ENCODE measurements around the gene CSGALNACT2.
"Not testable (repeated sequence)": the region's sequence is repeated elsewhere in the genome, so short reads cannot be mapped to it uniquely, and the experiment has no call there.

Gene CSGALNACT2

DNA sequence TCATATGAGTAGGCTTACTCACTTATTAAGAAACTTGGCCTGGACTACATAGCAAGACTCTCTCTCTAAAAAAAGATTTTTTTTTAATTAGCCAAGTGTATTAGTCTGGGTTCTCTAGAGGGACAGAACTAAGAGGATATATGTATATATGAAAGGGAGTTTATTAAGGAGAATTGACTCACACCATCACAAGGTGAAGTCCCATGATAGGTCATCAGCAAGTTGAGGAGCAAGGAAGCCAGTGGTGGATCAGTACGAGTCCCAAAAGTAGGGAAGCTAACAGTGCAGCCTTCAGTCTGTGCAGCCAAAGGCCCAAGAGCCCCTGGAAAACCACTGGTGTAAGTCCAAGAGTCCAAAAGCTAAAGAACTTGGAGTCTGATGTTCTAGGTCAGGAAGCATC is 7.7 kb downstream of the CSGALNACT2 start:
- DNase-seq: not testable (repeated sequence)

DNA sequence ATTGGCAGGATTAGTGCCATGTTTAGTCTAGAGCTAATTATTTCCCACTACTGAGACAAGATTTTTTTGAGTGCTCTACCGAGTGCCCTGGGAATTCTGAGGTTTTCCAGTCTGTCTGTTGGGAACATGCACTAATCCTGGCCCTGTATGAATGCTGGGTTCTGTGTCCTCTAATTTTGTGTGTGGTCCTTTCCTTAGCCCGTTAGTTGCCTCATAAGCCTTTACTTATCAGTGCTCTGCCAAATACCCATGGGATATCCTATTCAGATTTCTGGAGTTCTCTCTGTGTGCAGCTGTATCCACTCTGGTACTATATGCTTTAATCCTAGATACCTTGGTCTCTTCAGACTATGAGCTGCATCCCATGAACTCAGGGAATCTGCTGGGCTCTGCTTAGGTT is 13.1 kb downstream of the CSGALNACT2 start:
- no peak for DNase-seq

DNA sequence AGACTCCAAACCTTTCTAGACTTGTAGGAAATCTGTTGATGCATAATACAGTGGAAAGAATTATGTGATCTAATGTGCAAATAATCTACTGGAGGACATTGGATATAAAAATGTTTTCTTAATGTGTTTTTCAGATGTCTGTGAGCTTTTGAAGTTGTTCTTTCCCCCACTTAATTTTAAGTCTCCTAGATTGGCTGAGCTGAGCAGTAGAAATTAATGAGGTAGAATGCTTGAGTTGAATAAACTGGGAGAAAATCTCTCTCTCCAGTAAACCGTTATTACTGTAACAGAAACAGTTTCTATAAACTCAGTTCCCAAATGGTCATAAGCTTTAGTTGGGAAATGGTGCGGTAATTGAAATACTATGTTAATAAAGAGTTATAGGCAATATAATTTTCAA is 15.7 kb downstream of the CSGALNACT2 start:
- no peak for DNase-seq

DNA sequence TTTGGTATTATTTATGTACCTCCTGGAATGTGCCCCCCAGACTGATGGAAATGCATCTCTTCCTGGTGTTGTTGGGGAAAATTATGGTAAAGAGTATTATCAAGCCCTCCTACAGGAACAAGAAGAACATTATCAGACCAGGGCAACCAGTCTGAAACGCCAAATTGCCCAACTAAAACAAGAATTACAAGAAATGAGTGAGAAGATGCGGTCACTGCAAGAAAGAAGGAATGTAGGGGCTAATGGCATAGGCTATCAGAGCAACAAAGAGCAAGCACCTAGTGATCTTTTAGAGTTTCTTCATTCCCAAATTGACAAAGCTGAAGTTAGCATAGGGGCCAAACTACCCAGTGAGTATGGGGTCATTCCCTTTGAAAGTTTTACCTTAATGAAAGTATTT is 17.0 kb downstream of the CSGALNACT2 start:
- DNase-seq: no peak

- no peak for DNase-seq
Observed at GRCh38 chr10:43155741-43156140, 17.5 kb downstream of the CSGALNACT2 start.

DNA sequence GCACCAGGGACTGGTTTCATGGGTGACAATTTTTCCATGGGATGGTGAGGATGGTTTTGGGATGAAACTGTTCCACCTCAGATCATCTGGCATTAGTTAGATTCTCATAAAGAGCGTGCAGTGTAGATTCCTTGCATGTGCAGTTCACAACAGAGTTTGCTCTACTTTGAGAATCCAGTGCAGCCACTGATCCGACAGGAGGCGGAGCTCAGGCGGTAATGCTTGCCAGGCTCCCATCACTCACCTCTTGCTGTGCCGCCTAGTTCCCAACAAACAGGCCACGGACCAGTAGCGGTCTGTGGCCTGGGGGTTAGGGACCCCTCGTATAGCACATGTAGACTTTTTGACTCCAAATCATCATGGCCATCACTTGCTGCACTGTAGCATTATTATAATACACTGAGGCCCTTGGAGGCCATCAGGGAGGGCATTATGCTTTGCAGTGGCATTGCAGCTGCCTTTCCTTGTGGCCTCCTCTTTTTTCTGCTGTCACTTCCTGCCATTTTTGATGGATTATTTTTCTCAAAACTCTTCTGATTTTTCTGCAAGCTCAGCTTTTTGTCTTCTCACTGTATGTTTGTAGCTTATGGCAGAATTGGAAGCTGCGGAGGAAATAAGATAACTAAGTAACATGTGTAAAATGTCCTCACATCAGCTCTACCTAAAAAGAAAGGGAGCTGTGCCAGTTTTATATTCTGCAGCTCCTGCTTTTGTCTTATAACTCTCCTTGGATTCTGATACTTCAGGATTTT is 18.5 kb downstream of the CSGALNACT2 start:
- DNase-seq: no peak

- DNase-seq: no peak
Observed at GRCh38 chr10:43158636-43159035, 20.4 kb downstream of the CSGALNACT2 start.

DNA sequence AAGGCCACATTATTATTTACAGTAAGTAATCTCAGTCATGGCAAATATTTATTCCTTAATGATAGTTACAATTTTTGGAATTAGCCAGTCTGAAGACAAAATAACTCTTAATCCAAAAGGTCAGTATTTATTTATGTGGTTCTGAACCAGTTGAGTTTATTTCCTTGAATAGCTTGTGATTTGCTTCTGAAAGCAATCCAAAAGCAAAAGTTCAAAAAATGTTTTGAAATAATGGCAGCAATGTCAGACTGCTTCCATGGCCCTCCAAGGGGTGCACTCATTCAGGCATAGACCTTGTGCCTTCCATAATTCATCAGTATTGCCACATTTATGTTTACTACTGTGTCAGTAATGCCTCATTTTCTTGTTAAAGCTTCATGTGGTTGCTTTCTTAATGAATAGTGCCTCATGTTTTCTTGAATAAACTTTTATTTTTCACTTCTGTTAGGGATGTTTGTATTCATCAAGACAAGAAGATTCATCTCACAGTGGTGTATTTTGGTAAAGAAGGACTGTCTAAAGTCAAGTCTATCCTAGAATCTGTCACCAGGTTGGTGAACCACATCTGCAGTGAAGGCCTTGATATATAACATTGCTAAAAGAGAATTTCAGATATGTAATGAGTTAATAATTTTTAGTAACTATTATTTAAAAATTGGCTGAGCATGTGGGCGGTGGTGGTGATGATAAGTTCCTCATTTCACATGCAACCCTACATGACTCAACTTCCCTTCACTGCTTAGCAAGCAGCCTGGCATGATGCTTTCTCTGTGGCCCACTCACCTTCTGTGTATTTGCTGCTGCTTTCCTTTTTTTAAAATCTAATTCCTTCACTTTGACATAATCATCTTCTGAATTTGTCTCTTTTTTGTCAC is 22.0 kb downstream of the CSGALNACT2 start:
- no peak for DNase-seq

- no peak for DNase-seq
Observed at GRCh38 chr10:43160921-43161255, 22.6 kb downstream of the CSGALNACT2 start.

GRCh38 chr10:43162604-43163003 is 24.4 kb downstream of the CSGALNACT2 start:
- DNase-seq: no peak

DNA sequence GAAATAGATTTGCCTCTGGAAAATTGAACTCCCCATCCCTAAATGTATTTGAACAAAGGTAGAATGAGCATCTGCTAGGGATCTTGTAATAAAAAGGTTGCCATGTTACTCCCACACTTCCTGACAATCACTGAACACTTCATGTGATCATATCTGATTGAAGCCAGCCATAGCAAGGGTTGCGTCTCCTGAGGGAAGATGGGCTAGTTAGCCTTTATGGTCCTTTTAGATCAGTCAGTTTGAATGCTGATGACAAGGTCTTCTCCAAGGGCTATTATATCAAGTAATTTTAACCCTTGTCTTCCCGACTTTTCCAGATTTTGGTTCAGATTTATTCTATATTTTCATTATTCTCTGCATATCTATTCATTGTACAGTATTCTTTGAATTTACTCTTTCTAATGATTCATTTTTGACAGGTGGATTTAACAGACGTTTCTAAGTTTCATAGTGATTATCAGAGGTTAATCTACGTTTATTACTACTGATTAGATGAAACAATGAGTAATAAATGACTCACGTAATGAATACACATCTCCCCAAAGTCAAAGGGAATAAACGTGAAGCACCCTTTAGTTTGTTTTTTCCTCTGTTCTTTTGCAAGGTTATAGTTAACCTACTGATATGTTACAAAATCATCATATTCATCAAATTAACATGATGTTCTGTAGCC is 28.1 kb downstream of the CSGALNACT2 start:
- DNase-seq: no peak

GRCh38 chr10:43166880-43167497 is 28.7 kb downstream of the CSGALNACT2 start:
- no peak for DNase-seq

GRCh38 chr10:43167498-43167889 is 29.2 kb downstream of the CSGALNACT2 start:
- no peak for DNase-seq

- no peak for DNase-seq
Observed at GRCh38 chr10:43170491-43170890, 32.2 kb downstream of the CSGALNACT2 start.

- no peak for DNase-seq
Observed at GRCh38 chr10:43172645-43173044, 34.4 kb downstream of the CSGALNACT2 start.

DNA sequence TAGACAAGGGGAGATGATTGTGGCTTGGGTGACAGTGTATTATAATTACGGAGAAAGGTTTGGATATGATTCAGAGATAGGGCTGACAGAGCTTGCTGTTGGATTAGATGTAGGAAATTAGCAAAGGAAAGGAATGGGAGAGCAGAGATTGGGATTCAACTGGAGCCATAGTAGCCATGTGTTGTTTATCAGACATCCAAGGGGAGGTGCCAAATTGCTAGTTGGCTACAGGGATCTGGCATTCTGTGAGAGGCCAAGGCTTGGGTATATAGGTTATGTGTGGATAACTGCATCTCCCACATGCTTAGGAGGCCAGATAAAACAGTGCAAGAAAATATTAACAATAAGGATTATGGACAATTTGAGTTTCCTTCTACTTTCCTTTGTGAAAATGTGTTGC is 34.9 kb downstream of the CSGALNACT2 start:
- DNase-seq: no peak

DNA sequence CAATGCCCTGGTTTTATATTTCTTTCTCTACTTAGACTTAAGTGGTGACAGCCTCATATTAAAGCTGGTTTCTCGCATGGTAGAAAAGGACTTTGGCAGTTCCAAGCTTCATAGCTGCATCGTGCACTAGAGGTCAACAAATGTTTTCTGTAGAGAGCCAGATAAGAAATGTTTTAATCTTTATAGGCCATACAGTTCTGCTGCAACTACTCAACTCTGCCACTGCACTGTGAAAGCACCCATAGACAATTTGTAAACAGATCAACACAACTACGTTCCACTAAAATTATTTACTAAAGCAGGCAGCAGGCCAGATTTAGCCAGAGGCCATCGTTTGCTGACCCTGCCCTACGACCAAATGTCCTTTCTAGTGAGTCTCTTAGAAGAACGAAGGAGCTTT is 36.7 kb downstream of the CSGALNACT2 start:
- DNase-seq: no peak

DNA sequence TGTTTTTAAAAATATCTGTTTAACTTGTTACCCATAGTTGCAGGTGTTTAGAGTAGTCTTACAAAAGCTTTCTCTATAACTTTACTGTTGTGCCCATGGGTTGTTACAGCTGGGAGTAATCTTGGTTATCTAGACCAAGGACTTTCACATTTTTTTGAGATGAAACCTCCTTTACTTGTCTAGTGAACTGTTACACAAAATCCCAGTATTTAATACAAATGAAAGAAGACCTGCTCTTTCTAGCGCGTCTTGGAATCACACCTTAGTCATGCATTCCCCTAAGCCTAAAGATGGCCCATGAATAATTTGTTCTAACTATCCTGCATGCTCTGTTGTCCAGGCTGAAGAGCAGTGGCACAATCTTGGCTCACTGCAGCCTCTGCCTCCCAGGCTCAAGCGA is 38.0 kb downstream of the CSGALNACT2 start:
- no peak for DNase-seq

DNA sequence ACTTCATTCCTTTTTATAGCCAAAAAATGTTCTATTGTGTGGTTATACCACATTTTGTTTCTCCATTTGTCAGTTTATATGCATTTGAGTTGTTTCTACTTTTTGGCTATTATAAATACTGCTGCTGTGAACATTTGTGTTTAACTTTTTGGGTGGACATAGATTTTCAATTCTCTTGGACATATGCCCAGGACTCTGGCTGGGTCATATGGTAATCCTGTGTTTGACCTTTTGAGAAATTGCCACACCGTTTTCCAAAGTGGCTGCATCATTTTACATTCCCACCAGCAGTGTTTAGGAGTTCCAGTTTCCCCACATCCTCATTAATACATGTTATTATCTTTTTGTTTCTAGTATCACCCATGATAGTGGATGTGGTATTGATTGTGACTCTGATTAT is 39.4 kb downstream of the CSGALNACT2 start:
- DNase-seq: no peak

GRCh38 chr10:43181146-43181545 is 42.9 kb downstream of the CSGALNACT2 start:
- DNase-seq: no peak

DNA sequence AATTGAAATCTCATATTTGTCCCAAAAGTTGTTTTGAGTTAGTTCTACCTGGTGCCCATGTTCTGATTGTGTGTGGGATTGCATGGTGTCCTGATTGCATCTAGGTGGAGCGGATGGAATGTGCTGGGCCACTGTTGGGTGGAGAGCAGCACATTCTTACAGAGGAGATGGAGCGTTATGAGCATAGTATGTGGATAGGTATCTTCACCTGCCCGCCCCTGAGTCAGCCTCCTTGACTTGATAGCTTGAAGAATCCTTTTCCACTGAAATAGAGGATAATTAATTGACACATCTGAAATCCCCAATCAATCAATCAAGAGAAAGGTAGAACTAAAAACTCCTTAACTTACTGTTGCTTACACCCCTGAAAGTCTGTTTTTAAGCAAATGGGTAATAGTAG is 45.5 kb downstream of the CSGALNACT2 start:
- not testable (repeated sequence) for DNase-seq

- no peak for DNase-seq
Observed at GRCh38 chr10:43186150-43186549, 47.9 kb downstream of the CSGALNACT2 start.

DNA sequence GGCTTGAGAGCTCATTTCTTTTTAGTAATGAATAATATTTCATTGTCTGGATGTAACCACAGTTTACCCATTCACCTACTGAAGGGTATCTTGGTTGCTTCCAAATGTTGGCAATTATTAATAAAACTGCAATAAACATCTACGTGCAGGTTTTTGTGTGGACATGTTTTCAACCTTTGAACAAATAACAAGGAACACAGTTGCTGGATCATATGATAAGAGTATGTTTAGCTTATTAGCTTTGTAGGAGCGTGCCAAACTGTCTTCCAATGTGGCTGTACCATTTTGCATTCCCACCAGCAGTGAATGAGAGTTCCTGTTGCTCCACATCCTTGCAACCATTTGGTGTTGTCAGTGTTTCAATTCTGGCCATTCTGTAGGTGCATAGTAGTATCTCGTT is 49.0 kb downstream of the CSGALNACT2 start:
- no peak for DNase-seq

Data from T1000 (cell line).